DND-41 (cell line): ENCODE measurements around the gene SP140L.

ENCODE experiments used
- ATAC-seq: fragments of 200-7000 bp; cut with Tn5 transposase; 3 replicates; pipeline ENCODE4 v1.9.1; 2021; ENCODE audit warnings: low read depth; ENCODE audit not compliant: insufficient read depth
- DNase-seq: peaks from one replicate; pipeline ENCODE4 v3.0.0-alpha.2; 2020
- H2AFZ ChIP-seq: 2 replicates; pipeline ENCODE4 v1.6.0; 2012; ENCODE audit warnings: low read depth, low read length
- H3K27ac ChIP-seq: 2 replicates; pipeline ENCODE4 v1.5.1; 2012; ENCODE audit warnings: low read length, inconsistent platforms
- H3K27me3 ChIP-seq: fragments of 200-600 bp; sonication (generic); 2 replicates; pipeline ENCODE4 v1.6.0; 2012; ENCODE audit warnings: low read length, mild to moderate bottlenecking, inconsistent platforms; ENCODE audit not compliant: insufficient read depth, poor library complexity
- H3K36me3 ChIP-seq: 2 replicates; pipeline ENCODE4 v1.5.1; 2012; ENCODE audit warnings: low read length, inconsistent platforms; ENCODE audit not compliant: insufficient read depth
- H3K4me1 ChIP-seq: 2 replicates; pipeline ENCODE4 v1.5.1; 2012; ENCODE audit warnings: mild to moderate bottlenecking, low read length; ENCODE audit not compliant: insufficient read depth
- H3K4me2 ChIP-seq: 2 replicates; pipeline ENCODE4 v1.6.0; 2012; ENCODE audit warnings: mild to moderate bottlenecking, moderate library complexity, low read length, inconsistent platforms; ENCODE audit not compliant: insufficient read depth
- H3K4me3 ChIP-seq, 2 experiments: fragments of 200-600 bp in 1 of 2; shearing (Covaris generic) in 1 of 2; 2 replicates each; pipeline ENCODE4 v1.5.1; 2012 to 2016; ENCODE audit warnings: inconsistent platforms in 2 of 2, low read length in 2 of 2, mild to moderate bottlenecking in 2 of 2, low read depth in 1 of 2, moderate library complexity in 1 of 2
- H3K79me2 ChIP-seq: 2 replicates; pipeline ENCODE4 v1.6.0; 2012; ENCODE audit warnings: low read length, inconsistent platforms; ENCODE audit not compliant: insufficient read depth
- H3K9ac ChIP-seq: 2 replicates; pipeline ENCODE4 v1.6.0; 2012; ENCODE audit warnings: low read depth, mild to moderate bottlenecking, inconsistent platforms, low read length, moderate library complexity
- H3K9me3 ChIP-seq: 2 replicates; pipeline ENCODE4 v1.5.1; 2012; ENCODE audit warnings: low read length, moderate library complexity, mild to moderate bottlenecking, inconsistent platforms; ENCODE audit not compliant: insufficient read depth, severe bottlenecking
- H4K20me1 ChIP-seq: 2 replicates; pipeline ENCODE4 v1.6.0; 2012; ENCODE audit warnings: low read length; ENCODE audit not compliant: insufficient read depth
- CTCF ChIP-seq: IDR thresholded peaks from 2 replicates; pipeline ENCODE4 v1.5.1; 2012; ENCODE audit warnings: borderline replicate concordance, low read length, moderate library complexity, mild to moderate bottlenecking; ENCODE audit not compliant: poor library complexity, severe bottlenecking; ENCODE audit errors: extremely low read depth
- EZH2 ChIP-seq: IDR thresholded peaks from 3 replicates; pipeline ENCODE4 v1.6.1; 2012; ENCODE audit warnings: borderline replicate concordance, low read depth, mild to moderate bottlenecking, moderate library complexity, low read length, inconsistent platforms; ENCODE audit not compliant: severe bottlenecking

The SP140L gene

GRCh38 chr2:230321031-230321430 is 6.0 kb upstream of the SP140L start:
- no peak overlapping the region for H3K4me2 ChIP-seq
- H4K20me1 ChIP-seq, result no peaks in the 10 kb centered on the region
- no peaks in the 10 kb centered on the region; the same call in 1 of the 2 replicates for H3K79me2 ChIP-seq
- no peaks in the 10 kb centered on the region for H3K27me3 ChIP-seq
- DNase-seq (no peak), ATAC-seq (no peak)
- peak overlapping the region; percentile 68 for H3K27ac ChIP-seq
- TF ChIP-seq CTCF (no peak), EZH2 (no peak)
- H3K36me3 ChIP-seq, result no peaks in the 10 kb centered on the region
- H2AFZ ChIP-seq, result no peak overlapping the region
- H3K4me3 ChIP-seq, result no peak overlapping the region
- H3K4me1 ChIP-seq, result peaks cover 52% of the 10 kb centered on the region
- H3K9ac ChIP-seq, result no peak overlapping the region
- no peaks in the 10 kb centered on the region for H3K9me3 ChIP-seq

- Histone ChIP-seq H2AFZ (no peak overlapping the region), H3K9me3 (no peaks in the 10 kb centered on the region), H3K9ac (no peak overlapping the region), H3K36me3 (peaks cover 3% of the 10 kb centered on the region; the same call in 1 of the 2 replicates), H3K27me3 (no peaks in the 10 kb centered on the region), H3K79me2 (peaks cover 15% of the 10 kb centered on the region), H4K20me1 (no peaks in the 10 kb centered on the region), H3K4me1 (peaks cover 58% of the 10 kb centered on the region), H3K4me2 (no peak overlapping the region), H3K27ac (no peak overlapping the region), H3K4me3 (no peak overlapping the region)
- DNase-seq (no peak), ATAC-seq (no peak)
- TF ChIP-seq CTCF, result peak; percentile 64
- no peak for TF ChIP-seq EZH2
Observed at GRCh38 chr2:230322561-230323384, 4.2 kb upstream of the SP140L start.

- Histone ChIP-seq H2AFZ (no peak overlapping the region), H3K4me2 (no peak overlapping the region)
Observed at GRCh38 chr2:230323385-230324106, 3.4 kb upstream of the SP140L start.

More at GRCh38 chr2:230323385-230324106, 3.4 kb upstream of the SP140L start:
- TF ChIP-seq CTCF (no peak), EZH2 (no peak)
- H3K27ac ChIP-seq, result no peak overlapping the region
- H3K27me3 ChIP-seq, result no peaks in the 10 kb centered on the region
- peaks cover 23% of the 10 kb centered on the region for H3K79me2 ChIP-seq
- no peak overlapping the region for H3K4me3 ChIP-seq
- no peaks in the 10 kb centered on the region for H3K9me3 ChIP-seq
- H4K20me1 ChIP-seq, result no peaks in the 10 kb centered on the region
- peaks cover 58% of the 10 kb centered on the region for H3K4me1 ChIP-seq
- ATAC-seq (no peak), DNase-seq (no peak)
- H3K36me3 ChIP-seq, result peaks cover 3% of the 10 kb centered on the region; the same call in 1 of the 2 replicates
- no peak overlapping the region for H3K9ac ChIP-seq
